ENCODE data around the gene RXFP4.
A peak's percentile ranks its signal among the peaks of the same experiment; 100 is the strongest.

The RXFP4 gene

DNA sequence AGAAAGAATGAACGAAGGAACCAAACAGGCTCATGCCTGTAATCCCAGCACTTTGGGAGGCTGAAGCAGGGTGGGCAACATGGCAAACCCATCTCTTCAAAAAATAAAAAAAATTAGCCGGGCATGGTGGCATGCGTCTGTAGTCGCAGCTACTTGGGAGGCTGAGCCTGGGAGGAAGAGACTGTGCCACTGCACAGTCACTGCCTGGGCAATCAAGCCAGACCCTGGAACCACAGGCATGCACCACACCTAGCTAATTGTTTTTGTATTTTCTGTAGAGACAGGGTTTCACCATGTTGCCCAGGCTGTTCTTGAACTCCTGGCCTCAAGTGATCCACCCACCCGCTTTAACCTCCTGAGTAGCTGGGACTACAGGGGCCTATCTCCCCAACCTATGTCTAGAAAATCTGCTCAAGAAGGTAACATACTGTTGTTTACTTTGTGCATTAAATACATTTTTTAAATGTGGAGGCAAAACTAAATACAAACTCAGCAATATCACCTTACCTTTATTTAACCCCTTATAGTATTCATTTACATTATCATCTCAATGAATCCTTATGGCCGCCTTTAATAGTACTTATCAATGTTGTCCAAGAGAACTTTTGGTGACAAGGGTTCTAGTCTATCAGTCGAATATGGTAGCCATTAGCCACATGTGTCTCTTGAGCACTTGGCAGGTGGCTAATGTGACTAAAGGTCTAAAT is 10.0 kb upstream of the RXFP4 start:
- no peak for DNase-seq (ENCODE audit: low spot score)

DNA sequence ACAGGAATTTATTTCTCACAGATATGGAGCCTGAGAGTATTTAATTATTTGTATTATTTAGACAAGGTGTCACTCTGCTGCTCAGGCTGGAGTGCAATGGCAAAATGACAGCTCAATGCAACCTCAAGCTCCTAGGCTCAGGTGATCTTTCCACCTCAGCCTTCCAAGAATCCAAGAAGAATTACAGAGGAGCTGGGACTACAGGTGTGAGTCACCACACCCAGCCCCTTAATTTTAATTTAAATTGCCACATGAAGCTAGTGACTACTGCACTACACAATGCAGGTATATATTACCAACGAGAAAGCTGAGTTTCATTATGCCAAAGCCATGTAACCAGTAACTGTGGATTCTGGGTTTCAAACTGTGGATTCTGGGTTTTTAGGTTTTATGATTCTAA is 9.4 kb upstream of the RXFP4 start:
- no peak for DNase-seq (ENCODE audit: low spot score)

DNA sequence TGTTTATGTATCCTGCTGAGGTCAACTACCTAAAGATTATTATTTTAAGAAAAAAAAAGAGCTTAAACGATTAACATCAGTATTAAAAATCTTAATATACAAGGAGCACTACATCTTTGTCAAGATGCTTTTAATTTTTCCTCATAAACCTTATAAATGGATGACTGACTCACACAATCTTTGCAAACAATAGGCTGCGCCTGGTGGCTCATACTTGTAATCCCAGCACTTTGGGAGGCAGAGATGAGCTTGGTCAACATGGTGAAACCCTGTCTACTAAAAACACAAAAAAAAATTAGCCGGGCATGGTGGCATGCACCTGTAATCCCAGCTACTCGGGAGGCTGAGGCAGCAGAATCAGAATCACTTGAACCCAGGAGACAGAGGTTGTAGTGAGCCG is 9.0 kb upstream of the RXFP4 start:
- peak; percentile 50 for DNase-seq (ENCODE audit: low spot score)

DNA sequence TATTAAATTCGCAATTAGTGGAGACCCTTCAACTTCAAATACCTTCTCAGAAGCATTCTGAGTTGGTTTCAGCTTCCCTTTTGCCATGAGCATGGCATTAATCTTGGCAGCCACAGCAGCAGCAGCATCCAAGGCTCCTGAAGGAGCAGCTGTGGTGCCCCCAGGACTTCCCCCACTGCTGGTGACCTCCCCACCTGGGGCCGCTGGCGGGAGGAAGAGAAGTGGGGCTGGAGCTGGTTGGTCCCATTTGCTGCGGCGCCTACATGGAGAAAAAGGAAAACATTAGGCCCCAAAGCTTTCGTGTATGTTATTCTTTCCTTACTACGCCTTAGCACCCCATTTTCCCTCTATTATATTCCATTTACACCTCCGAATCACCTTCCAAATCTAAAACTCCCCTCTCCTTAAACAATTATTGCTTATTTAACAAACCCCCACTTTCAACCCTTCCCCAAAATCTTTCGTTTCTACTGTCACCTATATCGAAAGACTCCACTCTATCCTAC is 7.8 kb upstream of the RXFP4 start:
- DNase-seq (ENCODE audit: low spot score): no peak

- peak; percentile 97 for DNase-seq (ENCODE audit: low spot score)
Observed at GRCh38 chr1:155934097-155934935, 7.1 kb upstream of the RXFP4 start, which contains the start of gene KHDC4. Gene KHDC4 (minus strand): TSS chr1:155934413. CDS start chr1:155934373, 40 bp downstream.

GRCh38 chr1:155934936-155935590 is 6.4 kb upstream of the RXFP4 start:
- no peak for DNase-seq (ENCODE audit: low spot score)

GRCh38 chr1:155938220-155938627 is 3.2 kb upstream of the RXFP4 start:
- DNase-seq (ENCODE audit: low spot score): peak; percentile 73

DNA sequence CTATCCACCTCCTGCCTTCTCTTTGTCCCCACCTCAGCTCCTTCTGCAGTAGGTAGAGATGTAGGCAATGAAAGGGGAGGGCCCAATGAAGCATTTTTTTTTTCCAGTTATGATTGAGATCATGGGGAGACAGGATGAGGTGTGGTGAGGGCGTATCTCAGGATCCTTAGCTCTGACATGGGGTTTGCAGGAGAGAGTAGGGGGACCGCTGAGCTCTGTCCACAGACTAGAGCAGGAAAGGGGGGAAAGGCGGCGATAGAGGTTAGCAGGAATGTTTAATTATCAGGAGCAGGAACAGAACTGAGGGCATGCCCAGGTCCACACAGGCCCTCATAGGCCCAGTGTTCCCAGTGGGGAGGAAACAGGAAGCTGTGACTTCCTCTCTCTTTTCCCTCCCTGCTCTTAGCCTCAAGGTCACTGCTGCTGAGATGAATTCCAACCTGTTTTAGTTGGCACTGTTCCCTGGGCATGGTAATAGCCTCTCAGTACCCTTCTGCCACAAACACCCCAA is 901 bp upstream of the RXFP4 start:
- peak; percentile 76 for DNase-seq (ENCODE audit: low spot score)

GRCh38 chr1:155941845-155942531 is 550 bp downstream of the RXFP4 start:
- no peak for DNase-seq (ENCODE audit: low spot score)

GRCh38 chr1:155942578-155943141 is 1.2 kb downstream of the RXFP4 start:
- no peak for DNase-seq (ENCODE audit: low spot score)

- DNase-seq (ENCODE audit: low spot score): no peak
Observed at GRCh38 chr1:155944444-155944799, 3.0 kb downstream of the RXFP4 start.

- no peak for DNase-seq (ENCODE audit: low spot score)
Observed at GRCh38 chr1:155946633-155947219, 5.3 kb downstream of the RXFP4 start.

GRCh38 chr1:155947292-155947691 is 5.9 kb downstream of the RXFP4 start:
- no peak for DNase-seq (ENCODE audit: low spot score)

DNA sequence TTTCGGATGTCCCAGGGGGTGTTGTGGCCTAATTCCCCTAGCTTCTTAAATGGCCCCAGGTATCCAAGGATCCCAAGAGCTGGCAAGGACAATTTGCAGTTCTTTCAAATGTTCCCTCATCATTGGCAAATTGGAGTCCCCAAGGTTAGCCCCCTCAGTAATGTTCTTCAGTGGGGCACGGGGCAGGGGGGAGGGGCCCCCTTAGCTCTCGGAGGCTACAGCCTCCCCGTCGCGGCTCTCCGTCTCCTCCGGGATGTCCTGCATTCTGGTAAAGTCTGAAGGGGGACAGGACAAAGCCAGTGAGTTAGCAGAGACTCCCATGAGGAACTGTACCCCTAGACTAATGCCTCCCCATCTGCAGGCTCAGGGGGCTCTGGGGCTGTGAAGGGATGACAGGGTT is 6.3 kb downstream of the RXFP4 start:
- no peak for DNase-seq (ENCODE audit: low spot score)

DNA sequence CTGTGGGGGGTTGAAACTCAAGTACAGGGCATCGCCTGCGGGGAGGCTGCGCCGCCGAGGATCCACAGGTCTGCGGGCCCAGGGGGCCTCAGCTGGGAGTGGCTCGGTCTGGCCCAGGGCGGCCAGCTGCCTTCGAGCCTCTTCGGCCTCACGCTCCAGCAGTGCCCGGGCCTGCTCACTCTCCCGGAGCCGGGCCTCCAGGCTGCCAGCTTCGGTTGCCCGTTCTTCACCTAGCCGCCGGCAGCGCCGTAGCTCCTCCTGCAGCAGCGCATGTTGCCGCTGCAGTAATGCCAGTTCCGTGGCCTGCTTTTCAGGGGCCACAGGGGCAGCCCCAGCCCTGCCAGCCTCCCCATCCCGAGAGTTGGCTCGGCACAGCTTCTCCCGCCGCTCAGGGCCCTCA is 9.4 kb downstream of the RXFP4 start:
- no peak for DNase-seq (ENCODE audit: low spot score)

DNA sequence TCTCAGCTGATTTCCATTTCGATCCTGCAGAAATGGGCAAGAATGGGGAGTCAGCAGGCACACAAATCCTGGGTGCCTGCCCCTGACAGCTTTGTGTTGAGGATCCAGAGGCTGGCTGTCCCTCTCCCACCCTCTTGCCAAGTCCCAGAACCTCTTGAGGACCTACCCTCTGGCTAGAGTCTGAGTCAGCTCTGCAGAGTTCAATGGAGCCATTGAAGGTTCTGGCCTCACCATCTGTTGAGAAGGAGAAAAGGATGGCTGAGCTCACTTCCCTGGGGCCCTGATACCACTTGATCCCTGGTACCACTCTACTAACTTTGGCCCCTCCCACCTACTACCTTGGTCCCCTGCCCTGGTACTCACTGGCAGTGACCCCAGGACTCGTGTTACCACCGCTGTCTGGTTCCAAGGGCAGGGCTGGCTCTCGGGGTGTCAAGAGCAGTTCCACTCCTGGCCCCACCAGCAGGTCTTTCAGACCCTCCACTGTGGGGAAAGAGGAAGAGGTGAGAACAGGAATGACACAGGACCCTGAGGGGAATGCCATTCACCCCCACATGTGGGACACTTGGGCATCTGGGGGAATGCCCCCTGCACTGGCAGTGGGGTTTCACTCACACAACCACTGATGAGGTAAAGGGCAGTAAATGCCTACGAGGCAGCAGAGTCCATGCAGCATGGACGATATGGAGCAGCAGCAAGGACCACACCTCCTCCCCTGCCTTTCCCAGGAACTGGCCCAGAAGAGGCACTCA is 10.5 kb downstream of the RXFP4 start:
- DNase-seq (ENCODE audit: low spot score): no peak

GRCh38 chr1:155952505-155952890 is 11.1 kb downstream of the RXFP4 start:
- DNase-seq (ENCODE audit: low spot score): no peak

GRCh38 chr1:155954645-155955044 is 13.2 kb downstream of the RXFP4 start:
- no peak for DNase-seq (ENCODE audit: low spot score)

DNA sequence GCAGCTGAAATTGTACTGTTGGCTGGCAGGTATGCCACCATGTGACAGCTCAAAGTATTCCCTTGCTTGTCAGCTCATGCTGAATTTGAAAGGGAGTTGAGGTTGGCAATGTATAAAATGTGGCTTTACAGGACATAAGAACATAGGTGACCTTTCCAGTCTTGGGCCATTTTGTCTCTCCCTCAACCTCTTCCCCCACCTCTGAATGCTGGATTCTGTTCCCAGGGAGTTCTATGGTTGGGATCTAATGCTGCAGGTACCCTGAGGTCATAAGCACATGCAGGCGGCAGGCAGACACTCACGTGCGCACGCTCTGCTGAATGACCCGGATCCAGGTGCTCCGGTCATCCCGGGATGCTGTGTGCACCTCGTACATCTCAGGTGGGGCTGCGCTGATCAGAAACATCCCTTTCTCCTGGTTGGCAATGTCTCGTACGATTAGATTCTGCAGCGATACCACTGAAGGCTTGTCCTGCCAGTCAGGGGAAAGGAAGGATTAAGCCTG is 16.0 kb downstream of the RXFP4 start:
- DNase-seq (ENCODE audit: low spot score): no peak

DNA sequence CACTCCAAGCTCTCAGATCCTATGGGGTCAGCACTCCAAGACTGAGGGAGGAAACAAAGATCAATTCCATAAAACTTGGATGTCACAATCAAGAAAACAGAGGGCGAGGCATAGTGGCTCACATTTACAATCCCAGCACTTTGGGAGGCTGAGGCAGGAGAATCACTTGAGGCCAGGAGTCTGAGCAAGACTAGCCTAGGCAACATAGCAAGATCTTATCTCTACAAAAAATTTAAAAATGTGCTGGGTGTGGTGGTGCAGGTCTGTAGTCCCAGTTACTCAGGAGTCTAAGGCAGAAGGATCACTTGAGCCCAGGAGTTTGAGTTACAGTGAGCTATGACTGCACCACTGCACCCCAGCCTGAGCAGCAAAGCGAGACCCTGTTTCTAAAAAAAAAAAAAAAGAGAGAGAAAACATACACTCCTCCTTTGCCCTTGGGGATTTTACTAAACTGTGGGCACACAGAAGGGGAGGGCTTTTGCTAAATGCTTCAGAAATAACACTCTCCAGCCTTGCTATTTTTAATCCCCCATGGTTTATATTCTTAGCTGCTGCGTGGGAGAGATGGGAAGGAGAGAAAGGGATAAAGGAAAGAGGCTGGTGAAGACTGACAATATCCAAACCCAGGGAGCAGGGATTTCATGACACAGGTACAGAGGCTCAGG is 18.8 kb downstream of the RXFP4 start:
- DNase-seq (ENCODE audit: low spot score): no peak

Data from kidney capillary endothelial cell (primary cell).